Endothelial cell of umbilical vein (primary cell): ENCODE data around the gene C16orf86. TPM values are rescaled to one million over a fixed set of nuclear protein-coding genes. Genes with fewer than 3 reads are reported as not detected.

Source experiments
- BruUV-seq: library from RNA; stranded (reverse); fragments of 400-500 nt; replicated peaks from 2 replicates; lab custom pipeline; 2021; lab: Mats Ljungman, UMichigan
- CTCF ChIA-PET: fragments of 300-600, 350-600 bp; sonication (Branson Sonifier 250); formaldehyde crosslinking; loops from one replicate; lab custom pipeline; 2021; ENCODE audit warnings: antibody characterized with exemption, inconsistent platforms; lab: Charles Lee
- POLR2A ChIA-PET: fragments of 300-600, 350-600 bp; sonication (Branson Sonifier 250); formaldehyde crosslinking; loops from one replicate; lab custom pipeline; 2021; ENCODE audit warnings: antibody characterized with exemption, inconsistent platforms; lab: Charles Lee
- DNase-seq: peaks from one replicate; pipeline ENCODE4 v3.0.0-alpha.2; 2011; ENCODE audit warnings: low read depth, low spot score
- FAIRE-seq: peaks from 2 replicates; lab custom pipeline; 2011; peaks lifted over from hg19 to GRCh38; lab: Jason Lieb, UNC
- H2AFZ ChIP-seq: 2 replicates; pipeline ENCODE4 v1.6.0; 2012; ENCODE audit warnings: low read depth, low read length, control low read depth, inconsistent platforms
- H3K27ac ChIP-seq: 2 replicates; pipeline ENCODE4 v1.5.1; 2011; ENCODE audit warnings: low read depth, mild to moderate bottlenecking, control low read depth, low read length, moderate library complexity; ENCODE audit not compliant: insufficient read depth
- H3K27me3 ChIP-seq, 2 experiments: 2 replicates each; pipeline versions ENCODE4 v1.6.0 to v1.6.1; 2011; ENCODE audit warnings: low read length in 2 of 2, mixed read lengths in 1 of 2; ENCODE audit not compliant: control insufficient read depth in 2 of 2, insufficient read depth in 2 of 2
- H3K36me3 ChIP-seq, 2 experiments: 2 replicates in 1 of 2; 3 replicates in 1 of 2; pipeline ENCODE4 v1.5.1; 2011; ENCODE audit warnings: low read length in 2 of 2, mild to moderate bottlenecking in 1 of 2, moderate library complexity in 1 of 2; ENCODE audit not compliant: control insufficient read depth in 2 of 2, insufficient read depth in 2 of 2; ENCODE audit errors: extremely low read depth in 1 of 2
- H3K4me1 ChIP-seq: 3 replicates; pipeline ENCODE4 v1.5.1; 2011; ENCODE audit warnings: mild to moderate bottlenecking, low read length; ENCODE audit not compliant: control insufficient read depth, insufficient read depth; ENCODE audit errors: extremely low read depth
- H3K4me2 ChIP-seq: 2 replicates; pipeline ENCODE4 v1.6.1; 2011; ENCODE audit warnings: low read length, control low read depth, mixed read lengths; ENCODE audit not compliant: insufficient read depth
- H3K4me3 ChIP-seq, 3 experiments: fragments of 200-600 bp in 1 of 3; sonication (generic), shearing (Covaris generic) in 1 of 3; replicated peaks in 1 of 3; 2 replicates each; pipeline ENCODE4 v1.5.1; 2011 to 2016; ENCODE audit warnings: control low read depth in 3 of 3, low read length in 3 of 3, mild to moderate bottlenecking in 2 of 3, inconsistent platforms in 1 of 3, low read depth in 1 of 3, moderate library complexity in 1 of 3; ENCODE audit not compliant: insufficient read depth in 1 of 3
- H3K79me2 ChIP-seq: 2 replicates; pipeline ENCODE4 v1.6.0; 2012; ENCODE audit warnings: low read length, inconsistent platforms; ENCODE audit not compliant: control insufficient read depth, insufficient read depth
- H3K9ac ChIP-seq: replicated peaks from 2 replicates; pipeline ENCODE3; 2011; ENCODE audit warnings: low read length, control low read depth; ENCODE audit not compliant: insufficient read depth; ENCODE audit errors: extremely low read depth
- H3K9me1 ChIP-seq: replicated peaks from 3 replicates; pipeline ENCODE4 v1.6.0; 2011; ENCODE audit warnings: mild to moderate bottlenecking, low read length; ENCODE audit not compliant: control insufficient read depth, insufficient read depth; ENCODE audit errors: extremely low read depth
- H3K9me3 ChIP-seq: replicated peaks from 2 replicates; pipeline ENCODE4 v1.5.1; 2012; ENCODE audit warnings: low read length, inconsistent platforms; ENCODE audit not compliant: control insufficient read depth, insufficient read depth
- H4K20me1 ChIP-seq: replicated peaks from 2 replicates; pipeline ENCODE3; 2011; ENCODE audit warnings: mild to moderate bottlenecking, low read length; ENCODE audit not compliant: control insufficient read depth, insufficient read depth; ENCODE audit errors: extremely low read depth
- FOS ChIP-seq: IDR thresholded peaks from 2 replicates; pipeline ENCODE4 v1.6.1; 2011; ENCODE audit warnings: mild to moderate bottlenecking, low read length, moderate library complexity, borderline replicate concordance; ENCODE audit not compliant: insufficient read depth
- GATA2 ChIP-seq: IDR thresholded peaks from 2 replicates; pipeline ENCODE4 v1.7.0; 2011; ENCODE audit warnings: low read depth, mild to moderate bottlenecking, moderate library complexity, mixed read lengths, low read length; ENCODE audit not compliant: insufficient read length, insufficient read depth
- JUN ChIP-seq: IDR thresholded peaks from 2 replicates; pipeline ENCODE4 v1.6.1; 2011; ENCODE audit warnings: borderline replicate concordance, low read depth; ENCODE audit not compliant: insufficient read length, insufficient read depth
- MAX ChIP-seq: IDR thresholded peaks from 2 replicates; pipeline ENCODE4 v1.6.1; 2011; ENCODE audit not compliant: insufficient read depth, insufficient read length
- POLR2AphosphoS5 ChIP-seq: IDR thresholded peaks from 2 replicates; pipeline ENCODE4 v1.6.1; 2012; ENCODE audit warnings: low read depth, mild to moderate bottlenecking, control low read depth, low read length, moderate library complexity; ENCODE audit not compliant: insufficient read depth
- dilution Hi-C: fragments of 300-500 bp; cut with MboI; formaldehyde crosslinking; loops from one replicate; pipeline ENCODE4 v1.15.0; 2019; ENCODE audit warnings: low sequenced_read_pairs; ENCODE audit not compliant: extremely low pct_ligation_motif_present
- intact Hi-C: fragments of 100-400 bp; cut with micrococcal nuclease; formaldehyde crosslinking; loops from one replicate; pipeline ENCODE4 v1.10.0; 2022
- polyA plus RNA-seq, 4 experiments: library from polyadenylated mRNA; depleted of rRNA in 3 of 4; stranded (reverse) in 3 of 4; unstranded in 1 of 4; fragments of >200 nt; gene quantifications; 2 replicates each; pipeline versions ENCODE4 v1.2.1 to v1.2.3, GENCODE V29; 2011 to 2012; ENCODE audit warnings: missing spikeins in 1 of 4
- total RNA-seq: library from RNA; stranded (reverse); gene quantifications from 2 replicates; pipeline ENCODE4 v1.2.3, GENCODE V29; 2021
- TF ChIP-seq, protein P1 (sequence below), 2 donors: IDR thresholded peaks; 1 replicate in 1 of 2; 2 replicates in 1 of 2; pipeline ENCODE4 v1.5.1; 2011; ENCODE audit warnings: low read length in 2 of 2, mild to moderate bottlenecking in 2 of 2, moderate library complexity in 2 of 2, control low read depth in 1 of 2, inconsistent platforms in 1 of 2, low read depth in 1 of 2; ENCODE audit not compliant: insufficient read depth in 1 of 2; ENCODE audit errors: extremely low read depth in 1 of 2

Gene C16orf86
- total and polyA plus RNA-seq, 2 donors (not counting 3 experiments of a cell fraction or from before 2014, with no cell fraction given) = 0.62 to 0.98 TPM

- dilution Hi-C loops (no loop called here), intact Hi-C loops (loop anchor here (1.0 kb wide), 5 partner anchors 106 to 260 kb away; partner anchors contain the start of gene CTCF)
- Histone ChIP-seq H3K4me1 (peaks cover 24% of the 10 kb centered on the region), H3K9me1 (no peaks in the 10 kb centered on the region), H3K36me3 (no peaks in the 10 kb centered on the region), H3K27ac (no peak overlapping the region), H3K9me3 (no peaks in the 10 kb centered on the region), H3K4me3 (no peak overlapping the region), H2AFZ (no peak overlapping the region), H3K4me2 (no peak overlapping the region), H3K79me2 (no peaks in the 10 kb centered on the region), H4K20me1 (no peaks in the 10 kb centered on the region), H3K9ac (no peak overlapping the region), H3K27me3 (no peaks in the 10 kb centered on the region)
- FAIRE-seq = no peak
- TF ChIP-seq MAX (no peak), JUN (no peak), POLR2AphosphoS5 (no peak), FOS (no peak), GATA2 (no peak)
- TF ChIP-seq, protein P1, sequence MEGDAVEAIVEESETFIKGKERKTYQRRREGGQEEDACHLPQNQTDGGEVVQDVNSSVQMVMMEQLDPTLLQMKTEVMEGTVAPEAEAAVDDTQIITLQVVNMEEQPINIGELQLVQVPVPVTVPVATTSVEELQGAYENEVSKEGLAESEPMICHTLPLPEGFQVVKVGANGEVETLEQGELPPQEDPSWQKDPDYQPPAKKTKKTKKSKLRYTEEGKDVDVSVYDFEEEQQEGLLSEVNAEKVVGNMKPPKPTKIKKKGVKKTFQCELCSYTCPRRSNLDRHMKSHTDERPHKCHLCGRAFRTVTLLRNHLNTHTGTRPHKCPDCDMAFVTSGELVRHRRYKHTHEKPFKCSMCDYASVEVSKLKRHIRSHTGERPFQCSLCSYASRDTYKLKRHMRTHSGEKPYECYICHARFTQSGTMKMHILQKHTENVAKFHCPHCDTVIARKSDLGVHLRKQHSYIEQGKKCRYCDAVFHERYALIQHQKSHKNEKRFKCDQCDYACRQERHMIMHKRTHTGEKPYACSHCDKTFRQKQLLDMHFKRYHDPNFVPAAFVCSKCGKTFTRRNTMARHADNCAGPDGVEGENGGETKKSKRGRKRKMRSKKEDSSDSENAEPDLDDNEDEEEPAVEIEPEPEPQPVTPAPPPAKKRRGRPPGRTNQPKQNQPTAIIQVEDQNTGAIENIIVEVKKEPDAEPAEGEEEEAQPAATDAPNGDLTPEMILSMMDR (IDR thresholded peaks at IDR 0.05; ENCODE audit: extremely low read depth in 1 of 2, insufficient read depth in 1 of 2, low read depth in 1 of 2, low read length in 2 of 2) = peak; percentile 28 to 38
- CTCF ChIA-PET = interaction anchor here (0.5 to 12.7 kb wide), 13 partner anchors 11 to 372 kb away, joined by 3 to 163 read pairs (median 3); partner anchors contain the start of genes ATP6V0D1, NUTF2, RANBP10 and TSNAXIP1
- no peak for DNase-seq
- BruUV-seq = no TSS peak
- POLR2A ChIA-PET = no interaction called here
Observed at GRCh38 chr16:67668495-67669157, 2.0 kb downstream of the C16orf86 start.
